ENCODE measurements around the gene SLC35E2B.
"Not testable (repeated sequence)": the region's sequence is repeated elsewhere in the genome, so short reads cannot be mapped to it uniquely, and the experiment has no call there.

SLC35E2B gene

GRCh38 chr1:1724035-1724864, 31.7 kb upstream of the SLC35E2B start, which contains the start of gene CDK11A:
Gene CDK11A, minus strand, starts transcription at chr1:1724357. Its CDS starts 1,539 bp downstream, at chr1:1722818.
- peak; percentile 25 for TF ChIP-seq CTCF (conservative IDR thresholded peaks at IDR 0.05; ENCODE audit: low read depth, low read length)
- H3K4me3 ChIP-seq (ENCODE audit: low read length) = peak within 1 kb of the TSS; percentile 69

GRCh38 chr1:1721201-1721600, 28.6 kb upstream of the SLC35E2B start:
- DNase-seq (ENCODE audit: low read depth) = no peak
- TF ChIP-seq CTCF (conservative IDR thresholded peaks at IDR 0.05; ENCODE audit: low read depth, low read length) = no peak

More at GRCh38 chr1:1724035-1724864, 31.7 kb upstream of the SLC35E2B start, which contains the start of gene CDK11A:
- DNase-seq (ENCODE audit: low read depth) = peak; percentile 99

GRCh38 chr1:1715109-1715883, 22.7 kb upstream of the SLC35E2B start:
- not testable (repeated sequence) for H3K4me3 ChIP-seq (ENCODE audit: low read length)

More at GRCh38 chr1:1721201-1721600, 28.6 kb upstream of the SLC35E2B start:
- no peak overlapping the region for H3K4me3 ChIP-seq (ENCODE audit: low read length)

GRCh38 chr1:1707897-1708296, 15.3 kb upstream of the SLC35E2B start:
- DNase-seq (ENCODE audit: low read depth); H3K4me3 ChIP-seq (ENCODE audit: low read length): not testable (repeated sequence)

More at GRCh38 chr1:1715109-1715883, 22.7 kb upstream of the SLC35E2B start:
- DNase-seq (ENCODE audit: low read depth) = not testable (repeated sequence)

- DNase-seq (ENCODE audit: low read depth); H3K4me3 ChIP-seq (ENCODE audit: low read length): not testable (repeated sequence)
Measured at GRCh38 chr1:1707241-1707640, 14.6 kb upstream of the SLC35E2B start.

GRCh38 chr1:1705623-1706022, 13.0 kb upstream of the SLC35E2B start:
- H3K4me3 ChIP-seq (ENCODE audit: low read length); DNase-seq (ENCODE audit: low read depth): not testable (repeated sequence)

- DNase-seq (ENCODE audit: low read depth); H3K4me3 ChIP-seq (ENCODE audit: low read length): not testable (repeated sequence)
Measured at GRCh38 chr1:1704284-1704957, 11.8 kb upstream of the SLC35E2B start.

- TF ChIP-seq CTCF (conservative IDR thresholded peaks at IDR 0.05; ENCODE audit: low read depth, low read length) = no peak
- DNase-seq (ENCODE audit: low read depth) = no peak
- no peak overlapping the region for H3K4me3 ChIP-seq (ENCODE audit: low read length)
Measured at GRCh38 chr1:1703796-1704195, 11.2 kb upstream of the SLC35E2B start.

- not testable (repeated sequence) for DNase-seq (ENCODE audit: low read depth); H3K4me3 ChIP-seq (ENCODE audit: low read length)
Measured at GRCh38 chr1:1702506-1702905, 9.9 kb upstream of the SLC35E2B start.

- not testable (repeated sequence) for H3K4me3 ChIP-seq (ENCODE audit: low read length); DNase-seq (ENCODE audit: low read depth)
Measured at GRCh38 chr1:1700557-1700956, 8.0 kb upstream of the SLC35E2B start.

GRCh38 chr1:1700067-1700466, 7.5 kb upstream of the SLC35E2B start:
- DNase-seq (ENCODE audit: low read depth); H3K4me3 ChIP-seq (ENCODE audit: low read length): not testable (repeated sequence)

- not testable (repeated sequence) for H3K4me3 ChIP-seq (ENCODE audit: low read length); DNase-seq (ENCODE audit: low read depth)
Measured at GRCh38 chr1:1699061-1699460, 6.5 kb upstream of the SLC35E2B start.

- H3K4me3 ChIP-seq (ENCODE audit: low read length); DNase-seq (ENCODE audit: low read depth): not testable (repeated sequence)
Measured at GRCh38 chr1:1697358-1698183, 5.0 kb upstream of the SLC35E2B start.

All from retinal pigment epithelial cell (primary cell).